ENCODE data around the gene FANCC.

The FANCC gene

DNA sequence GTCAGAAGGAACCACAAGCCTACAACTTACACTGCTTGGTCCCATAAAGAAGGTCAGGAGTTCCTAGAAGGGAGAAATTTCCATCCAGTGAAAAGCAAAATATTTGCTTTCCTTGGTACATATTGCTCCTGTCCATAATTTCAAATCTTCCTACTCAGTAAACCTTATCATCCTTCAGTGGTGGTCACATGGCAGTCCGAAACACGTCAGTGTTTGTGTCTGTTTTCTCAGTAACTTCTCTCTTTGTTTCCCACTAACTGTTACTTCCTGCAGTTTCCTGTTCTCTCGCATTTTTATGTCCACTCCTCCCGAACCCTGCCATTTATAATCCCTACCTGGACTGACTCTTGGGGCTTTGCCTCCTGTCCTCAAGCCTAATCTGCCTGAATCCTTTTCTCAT, 129.1 kb downstream of the FANCC start:
- H3K9me3 ChIP-seq (ENCODE audit: control insufficient read depth, low read length) = no peaks in the 10 kb centered on the region
- WGBS = 13% methylated on average over 4 of the region's 4 CpGs
- no peak overlapping the region for H3K4me3 ChIP-seq (ENCODE audit: insufficient read depth in 1 of 2, low read depth in 1 of 2, low read length in 2 of 2)
- no peak overlapping the region for H3K27ac ChIP-seq (ENCODE audit: low read length, poor library complexity, severe bottlenecking)
- H3K79me1 ChIP-seq (replicated peaks; ENCODE audit: low read length, poor library complexity, severe bottlenecking) = peaks cover 7% of the 10 kb centered on the region
- no peak overlapping the region for H3K14ac ChIP-seq (ENCODE audit: low read length in 2 of 2)
- no peaks in the 10 kb centered on the region for H3K27me3 ChIP-seq (ENCODE audit: control insufficient read depth in 1 of 2, insufficient read depth in 1 of 2, low read length in 2 of 2)
- H2BK5ac ChIP-seq (ENCODE audit: low read depth, low read length, poor library complexity, severe bottlenecking) = no peak overlapping the region
- H3K23ac ChIP-seq (ENCODE audit: low read length in 2 of 2) = peak overlapping the region in 1 of 2 experiments; percentile 31
- peaks cover 5% of the 10 kb centered on the region for H3K4me1 ChIP-seq (ENCODE audit: control insufficient read depth, insufficient read depth, low read depth, low read length)
- H3K18ac ChIP-seq (ENCODE audit: low read depth in 1 of 2, low read length in 2 of 2) = peak overlapping the region; percentile 64 to 94
- no peaks in the 10 kb centered on the region for H3K36me3 ChIP-seq (ENCODE audit: control insufficient read depth in 1 of 2, insufficient read depth in 2 of 2, low read depth in 1 of 2, low read length in 2 of 2)
- no peak overlapping the region for H3K9ac ChIP-seq (ENCODE audit: low read length)
- peak overlapping the region; percentile 76 for H4K8ac ChIP-seq (ENCODE audit: low read length)
- H3K4ac ChIP-seq (ENCODE audit: low read depth in 1 of 2, low read length in 2 of 2) = peak overlapping the region in 1 of 2 experiments; percentile 93
- H2AFZ ChIP-seq (ENCODE audit: low read depth, low read length) = peak overlapping the region; percentile 68
- no peak overlapping the region for H2BK15ac ChIP-seq (ENCODE audit: low read depth, poor library complexity, severe bottlenecking)
- H3K4me2 ChIP-seq (ENCODE audit: low read length, poor library complexity, severe bottlenecking) = no peak overlapping the region
- H2AK5ac ChIP-seq (ENCODE audit: low read length, severe bottlenecking) = no peak overlapping the region
- peak overlapping the region in 1 of 2 experiments; percentile 96 for H2BK12ac ChIP-seq (ENCODE audit: low read length in 2 of 2)
- peak overlapping the region; percentile 94 for H4K91ac ChIP-seq (ENCODE audit: low read length)
- peak overlapping the region; percentile 12 for H2BK120ac ChIP-seq (ENCODE audit: low read depth, low read length)
- DNase-seq = peak; percentile 54

DNA sequence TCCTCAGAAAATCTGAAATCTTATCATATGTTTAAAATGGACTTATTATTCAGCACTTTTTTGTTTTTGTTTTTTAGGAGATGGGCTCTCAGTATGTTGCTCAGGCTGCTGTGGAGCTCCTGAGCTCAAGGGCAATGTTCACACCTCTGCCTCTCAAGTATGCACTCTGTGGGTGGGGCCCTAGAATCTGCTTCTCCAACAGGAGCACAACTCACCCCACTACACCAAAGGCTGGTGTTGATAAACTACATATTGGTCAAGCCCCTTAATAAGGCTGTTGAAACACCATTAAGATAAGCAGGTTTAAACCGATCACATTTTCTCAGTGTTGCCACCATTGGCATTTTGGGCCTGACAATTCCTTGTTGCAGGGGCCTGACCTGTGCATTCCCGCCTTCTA, 131.6 kb downstream of the FANCC start:
- H3K23ac ChIP-seq (ENCODE audit: low read length in 2 of 2) = no peak overlapping the region
- H3K4me3 ChIP-seq (ENCODE audit: insufficient read depth in 1 of 2, low read depth in 1 of 2, low read length in 2 of 2) = no peak overlapping the region
- 92% methylated on average over 2 of the region's 2 CpGs for WGBS

DNA sequence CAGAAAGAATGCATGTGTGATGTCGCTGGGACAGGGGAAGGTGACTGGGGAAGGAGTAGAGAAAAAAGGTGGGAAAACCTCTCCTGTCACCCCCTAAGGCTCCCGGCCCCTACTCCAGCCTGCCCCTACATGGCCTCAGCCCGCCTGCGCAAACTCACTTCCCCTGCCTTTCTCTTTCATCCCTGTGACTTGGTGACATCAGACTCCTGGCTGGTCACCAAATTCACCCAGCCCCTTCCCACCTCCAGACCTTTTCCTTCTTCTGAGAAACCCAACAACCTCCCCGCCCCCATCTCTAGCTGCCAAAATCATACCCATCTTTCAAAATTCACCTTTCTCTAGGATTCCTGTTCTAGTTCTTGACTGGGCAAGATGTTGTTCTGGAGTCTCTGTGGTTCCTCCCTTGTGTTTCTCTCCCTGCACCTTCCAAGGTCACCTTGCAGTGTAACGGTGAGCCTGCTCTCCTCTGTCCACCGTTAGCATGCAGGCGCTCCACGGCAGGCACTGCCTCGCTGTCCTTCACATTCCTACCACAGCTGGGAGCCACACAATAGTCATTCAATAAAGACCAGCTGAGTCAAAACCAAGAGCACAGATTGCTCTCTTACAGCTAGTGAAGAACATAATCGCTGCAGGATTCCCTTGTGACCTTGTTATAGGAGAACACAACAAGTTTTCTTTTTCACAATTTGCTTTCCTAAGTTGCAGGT, 134.5 kb downstream of the FANCC start:
- Histone ChIP-seq H3K4me3 (ENCODE audit: insufficient read depth in 1 of 2, low read depth in 1 of 2, low read length in 2 of 2) (no peak overlapping the region), H2AK5ac (ENCODE audit: low read length, severe bottlenecking) (no peak overlapping the region), H3K14ac (ENCODE audit: low read length in 2 of 2) (peak overlapping the region in 1 of 2 experiments; percentile 15), H2BK120ac (ENCODE audit: low read depth, low read length) (no peak overlapping the region), H3K27me3 (ENCODE audit: control insufficient read depth in 1 of 2, insufficient read depth in 1 of 2, low read length in 2 of 2) (no peaks in the 10 kb centered on the region), H3K18ac (ENCODE audit: low read depth in 1 of 2, low read length in 2 of 2) (no peak overlapping the region), H2BK5ac (ENCODE audit: low read depth, low read length, poor library complexity, severe bottlenecking) (no peak overlapping the region), H2BK12ac (ENCODE audit: low read length in 2 of 2) (peak overlapping the region in 1 of 2 experiments; percentile 65), H3K9me3 (ENCODE audit: control insufficient read depth, low read length) (no peaks in the 10 kb centered on the region), H2BK15ac (ENCODE audit: low read depth, poor library complexity, severe bottlenecking) (no peak overlapping the region), H3K27ac (ENCODE audit: low read length, poor library complexity, severe bottlenecking) (no peak overlapping the region), H3K4ac (ENCODE audit: low read depth in 1 of 2, low read length in 2 of 2) (peak overlapping the region in 1 of 2 experiments; percentile 13), H3K9ac (ENCODE audit: low read length) (no peak overlapping the region), H3K4me2 (ENCODE audit: low read length, poor library complexity, severe bottlenecking) (no peak overlapping the region), H3K36me3 (ENCODE audit: control insufficient read depth in 1 of 2, insufficient read depth in 2 of 2, low read depth in 1 of 2, low read length in 2 of 2) (peaks cover 0 to 3% of the 10 kb centered on the region in 2 experiments), H4K8ac (ENCODE audit: low read length) (no peak overlapping the region), H2AFZ (ENCODE audit: low read depth, low read length) (no peak overlapping the region), H3K79me1 (replicated peaks; ENCODE audit: low read length, poor library complexity, severe bottlenecking) (peaks cover 6% of the 10 kb centered on the region), H3K23ac (ENCODE audit: low read length in 2 of 2) (no peak overlapping the region), H3K4me1 (ENCODE audit: control insufficient read depth, insufficient read depth, low read depth, low read length) (peaks cover 4% of the 10 kb centered on the region), H4K91ac (ENCODE audit: low read length) (no peak overlapping the region)
- WGBS = 76% methylated on average over 10 of the region's 11 CpGs
- no peak for DNase-seq

More for the DNA sequence above, 131.6 kb downstream of the FANCC start:
- H3K27me3 ChIP-seq (ENCODE audit: control insufficient read depth in 1 of 2, insufficient read depth in 1 of 2, low read length in 2 of 2) = no peaks in the 10 kb centered on the region
- no peak overlapping the region for H3K14ac ChIP-seq (ENCODE audit: low read length in 2 of 2)
- no peak overlapping the region for H3K9ac ChIP-seq (ENCODE audit: low read length)
- H3K4ac ChIP-seq (ENCODE audit: low read depth in 1 of 2, low read length in 2 of 2) = no peak overlapping the region
- H3K4me2 ChIP-seq (ENCODE audit: low read length, poor library complexity, severe bottlenecking) = no peak overlapping the region
- H3K36me3 ChIP-seq (ENCODE audit: control insufficient read depth in 1 of 2, insufficient read depth in 2 of 2, low read depth in 1 of 2, low read length in 2 of 2) = peaks cover 0 to 3% of the 10 kb centered on the region in 2 experiments
- DNase-seq = no peak
- H2AK5ac ChIP-seq (ENCODE audit: low read length, severe bottlenecking) = no peak overlapping the region
- H2BK12ac ChIP-seq (ENCODE audit: low read length in 2 of 2) = peak overlapping the region; percentile 1 to 9
- H2BK15ac ChIP-seq (ENCODE audit: low read depth, poor library complexity, severe bottlenecking) = no peak overlapping the region
- peaks cover 8% of the 10 kb centered on the region for H3K4me1 ChIP-seq (ENCODE audit: control insufficient read depth, insufficient read depth, low read depth, low read length)
- H3K18ac ChIP-seq (ENCODE audit: low read depth in 1 of 2, low read length in 2 of 2) = peak overlapping the region; percentile 30 to 71
- peak overlapping the region; percentile 21 for H4K91ac ChIP-seq (ENCODE audit: low read length)
- H2BK120ac ChIP-seq (ENCODE audit: low read depth, low read length) = no peak overlapping the region
- peaks cover 9% of the 10 kb centered on the region for H3K79me1 ChIP-seq (replicated peaks; ENCODE audit: low read length, poor library complexity, severe bottlenecking)
- no peak overlapping the region for H3K27ac ChIP-seq (ENCODE audit: low read length, poor library complexity, severe bottlenecking)
- no peak overlapping the region for H2AFZ ChIP-seq (ENCODE audit: low read depth, low read length)
- H2BK5ac ChIP-seq (ENCODE audit: low read depth, low read length, poor library complexity, severe bottlenecking) = no peak overlapping the region
- H3K9me3 ChIP-seq (ENCODE audit: control insufficient read depth, low read length) = no peaks in the 10 kb centered on the region
- H4K8ac ChIP-seq (ENCODE audit: low read length) = peak overlapping the region; percentile 61

DNA sequence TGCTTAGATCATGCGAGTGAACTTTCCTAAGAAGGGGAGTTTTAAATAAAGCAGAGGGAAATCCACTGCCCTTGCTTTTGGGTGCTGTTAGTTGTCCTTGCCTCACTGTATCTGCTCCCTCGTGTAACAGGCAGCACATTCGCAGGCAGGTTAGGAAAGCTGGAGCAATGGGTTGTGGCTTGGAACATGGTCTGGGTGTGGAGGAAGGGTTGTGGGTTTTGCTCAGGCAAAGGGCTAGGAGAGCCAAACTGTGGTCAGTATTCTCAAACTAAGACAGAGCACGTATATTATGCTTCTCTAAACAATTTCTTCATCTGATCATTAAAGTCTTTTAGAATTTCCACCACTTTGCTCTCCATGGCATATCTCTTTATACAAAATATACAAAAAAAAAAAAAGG, 135.7 kb downstream of the FANCC start:
- 89% methylated on average over 4 of the region's 4 CpGs for WGBS
- H4K8ac ChIP-seq (ENCODE audit: low read length) = no peak overlapping the region
- no peak overlapping the region for H4K91ac ChIP-seq (ENCODE audit: low read length)
- H3K18ac ChIP-seq (ENCODE audit: low read depth in 1 of 2, low read length in 2 of 2) = no peak overlapping the region
- H3K27ac ChIP-seq (ENCODE audit: low read length, poor library complexity, severe bottlenecking) = no peak overlapping the region
- no peaks in the 10 kb centered on the region for H3K27me3 ChIP-seq (ENCODE audit: control insufficient read depth in 1 of 2, insufficient read depth in 1 of 2, low read length in 2 of 2)
- H3K79me1 ChIP-seq (replicated peaks; ENCODE audit: low read length, poor library complexity, severe bottlenecking) = peaks cover 4% of the 10 kb centered on the region
- DNase-seq = no peak
- no peak overlapping the region for H2BK5ac ChIP-seq (ENCODE audit: low read depth, low read length, poor library complexity, severe bottlenecking)
- no peak overlapping the region for H2BK12ac ChIP-seq (ENCODE audit: low read length in 2 of 2)
- H3K4ac ChIP-seq (ENCODE audit: low read depth in 1 of 2, low read length in 2 of 2) = no peak overlapping the region
- no peak overlapping the region for H3K23ac ChIP-seq (ENCODE audit: low read length in 2 of 2)
- H3K4me1 ChIP-seq (ENCODE audit: control insufficient read depth, insufficient read depth, low read depth, low read length) = peaks cover 4% of the 10 kb centered on the region
- no peak overlapping the region for H3K14ac ChIP-seq (ENCODE audit: low read length in 2 of 2)
- no peak overlapping the region for H2AK5ac ChIP-seq (ENCODE audit: low read length, severe bottlenecking)
- no peaks in the 10 kb centered on the region for H3K9me3 ChIP-seq (ENCODE audit: control insufficient read depth, low read length)
- no peak overlapping the region for H3K4me3 ChIP-seq (ENCODE audit: insufficient read depth in 1 of 2, low read depth in 1 of 2, low read length in 2 of 2)
- H3K36me3 ChIP-seq (ENCODE audit: control insufficient read depth in 1 of 2, insufficient read depth in 2 of 2, low read depth in 1 of 2, low read length in 2 of 2) = peaks cover 0 to 3% of the 10 kb centered on the region in 2 experiments
- no peak overlapping the region for H3K4me2 ChIP-seq (ENCODE audit: low read length, poor library complexity, severe bottlenecking)
- no peak overlapping the region for H2BK120ac ChIP-seq (ENCODE audit: low read depth, low read length)
- H2BK15ac ChIP-seq (ENCODE audit: low read depth, poor library complexity, severe bottlenecking) = no peak overlapping the region
- H2AFZ ChIP-seq (ENCODE audit: low read depth, low read length) = no peak overlapping the region
- no peak overlapping the region for H3K9ac ChIP-seq (ENCODE audit: low read length)

All from mesenchymal stem cell (in vitro differentiated cells and primary cell).